Measurements from ENCODE around the gene SCN10A.

Gene SCN10A

DNA sequence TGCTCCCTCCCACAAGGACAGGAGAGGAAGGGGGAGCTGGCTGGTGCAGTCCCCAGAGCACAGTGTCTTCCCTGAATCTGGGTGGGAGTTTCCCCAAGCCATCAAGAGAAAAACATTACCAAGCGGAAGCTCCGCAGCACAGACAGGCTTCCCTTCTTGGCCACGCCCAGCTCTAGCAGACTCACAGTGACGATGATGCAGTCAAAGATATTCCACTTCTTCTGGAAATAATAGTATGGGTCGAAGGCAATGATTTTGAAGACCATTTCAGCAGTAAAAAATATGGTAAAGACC is 76.7 kb downstream of the SCN10A start:
- H3K27ac ChIP-seq, result no peak overlapping the region
- TF ChIP-seq, protein P1, sequence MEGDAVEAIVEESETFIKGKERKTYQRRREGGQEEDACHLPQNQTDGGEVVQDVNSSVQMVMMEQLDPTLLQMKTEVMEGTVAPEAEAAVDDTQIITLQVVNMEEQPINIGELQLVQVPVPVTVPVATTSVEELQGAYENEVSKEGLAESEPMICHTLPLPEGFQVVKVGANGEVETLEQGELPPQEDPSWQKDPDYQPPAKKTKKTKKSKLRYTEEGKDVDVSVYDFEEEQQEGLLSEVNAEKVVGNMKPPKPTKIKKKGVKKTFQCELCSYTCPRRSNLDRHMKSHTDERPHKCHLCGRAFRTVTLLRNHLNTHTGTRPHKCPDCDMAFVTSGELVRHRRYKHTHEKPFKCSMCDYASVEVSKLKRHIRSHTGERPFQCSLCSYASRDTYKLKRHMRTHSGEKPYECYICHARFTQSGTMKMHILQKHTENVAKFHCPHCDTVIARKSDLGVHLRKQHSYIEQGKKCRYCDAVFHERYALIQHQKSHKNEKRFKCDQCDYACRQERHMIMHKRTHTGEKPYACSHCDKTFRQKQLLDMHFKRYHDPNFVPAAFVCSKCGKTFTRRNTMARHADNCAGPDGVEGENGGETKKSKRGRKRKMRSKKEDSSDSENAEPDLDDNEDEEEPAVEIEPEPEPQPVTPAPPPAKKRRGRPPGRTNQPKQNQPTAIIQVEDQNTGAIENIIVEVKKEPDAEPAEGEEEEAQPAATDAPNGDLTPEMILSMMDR (IDR thresholded peaks at IDR 0.05), result no peak
- TF ChIP-seq ZFX (IDR thresholded peaks at IDR 0.05; ENCODE audit: borderline replicate concordance), result no peak

DNA sequence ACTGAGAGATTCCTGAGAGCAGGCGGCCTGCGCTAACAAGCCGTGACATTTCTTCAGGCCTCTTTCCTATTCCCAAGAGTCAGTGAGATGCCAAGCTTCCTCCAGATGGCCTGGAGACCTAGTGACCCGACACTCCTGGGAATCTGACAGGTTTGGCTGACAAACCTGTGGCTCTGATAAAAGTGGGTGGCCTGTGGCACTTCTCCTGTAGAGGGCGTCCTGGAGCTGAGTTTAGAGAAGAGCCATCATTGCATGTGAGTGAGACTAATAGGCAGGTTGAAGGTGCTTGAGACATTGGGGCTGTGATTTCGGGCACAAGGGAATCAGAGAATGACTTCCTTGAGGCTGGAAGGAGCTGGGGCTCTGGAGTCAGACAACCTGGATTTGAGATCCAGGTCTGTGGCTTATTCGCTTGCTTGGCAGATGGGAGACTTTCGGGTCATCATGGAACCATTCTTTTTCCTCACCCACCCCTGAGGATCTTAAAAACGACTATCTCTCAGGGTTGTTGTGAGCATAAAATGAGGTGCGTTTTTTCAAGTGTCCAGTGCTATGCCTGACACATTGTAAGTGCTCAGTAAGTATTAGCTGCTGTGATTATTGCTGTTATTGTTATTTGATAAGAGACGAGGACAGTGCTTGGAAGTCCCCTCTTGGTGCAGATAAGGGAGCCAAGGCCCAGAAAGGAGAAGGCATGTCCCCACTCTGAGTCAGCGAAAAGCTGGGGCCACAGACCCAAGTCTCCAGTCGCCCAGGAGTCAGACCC is 77.2 kb downstream of the SCN10A start:
- TF ChIP-seq, protein P1 (IDR thresholded peaks at IDR 0.05), result peak; percentile 76
- no peak for TF ChIP-seq ZFX (IDR thresholded peaks at IDR 0.05; ENCODE audit: borderline replicate concordance)
- H3K27ac ChIP-seq, result no peak overlapping the region

DNA sequence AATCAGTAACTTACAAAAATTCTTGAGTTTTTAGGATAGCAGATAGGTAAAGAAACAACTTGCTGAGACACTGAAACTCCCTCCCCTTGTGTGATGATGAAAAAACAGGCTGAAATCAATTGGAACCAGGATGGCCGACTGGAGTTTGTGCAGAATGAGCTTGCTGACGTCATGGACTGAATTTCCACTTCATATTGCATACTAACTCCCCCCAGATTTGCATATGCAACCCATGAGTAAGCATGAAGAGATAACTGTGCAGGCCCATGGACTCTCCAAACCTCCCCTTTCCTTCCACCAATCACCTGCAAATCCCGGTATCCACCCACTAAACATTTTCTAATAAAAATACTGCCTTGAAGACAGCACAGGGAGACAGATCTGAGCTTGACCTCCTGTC is 84.5 kb downstream of the SCN10A start:
- H3K27ac ChIP-seq, result no peak overlapping the region
- TF ChIP-seq ZFX (IDR thresholded peaks at IDR 0.05; ENCODE audit: borderline replicate concordance), result no peak
- TF ChIP-seq, protein P1 (IDR thresholded peaks at IDR 0.05), result no peak

DNA sequence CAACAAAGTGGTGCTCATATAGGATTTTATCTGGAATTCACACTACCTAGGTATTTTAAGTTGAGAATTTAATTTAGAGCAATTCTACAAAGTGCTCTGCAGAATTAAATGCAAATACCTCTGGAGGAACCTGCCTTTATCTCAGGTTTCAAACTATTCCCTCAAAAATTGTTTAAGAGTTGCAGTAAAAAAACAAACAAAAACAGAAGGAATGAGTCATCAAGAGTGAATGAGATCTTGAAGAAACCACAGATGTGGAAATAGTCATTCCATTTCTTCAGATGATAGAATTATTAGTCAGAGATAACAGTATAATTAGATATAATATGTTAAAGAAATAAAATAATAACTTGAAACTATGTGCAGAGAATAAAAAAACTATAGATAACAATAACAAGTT is 85.7 kb downstream of the SCN10A start:
- TF ChIP-seq ZFX (IDR thresholded peaks at IDR 0.05; ENCODE audit: borderline replicate concordance), result no peak
- TF ChIP-seq, protein P1 (IDR thresholded peaks at IDR 0.05), result no peak
- no peak overlapping the region for H3K27ac ChIP-seq

DNA sequence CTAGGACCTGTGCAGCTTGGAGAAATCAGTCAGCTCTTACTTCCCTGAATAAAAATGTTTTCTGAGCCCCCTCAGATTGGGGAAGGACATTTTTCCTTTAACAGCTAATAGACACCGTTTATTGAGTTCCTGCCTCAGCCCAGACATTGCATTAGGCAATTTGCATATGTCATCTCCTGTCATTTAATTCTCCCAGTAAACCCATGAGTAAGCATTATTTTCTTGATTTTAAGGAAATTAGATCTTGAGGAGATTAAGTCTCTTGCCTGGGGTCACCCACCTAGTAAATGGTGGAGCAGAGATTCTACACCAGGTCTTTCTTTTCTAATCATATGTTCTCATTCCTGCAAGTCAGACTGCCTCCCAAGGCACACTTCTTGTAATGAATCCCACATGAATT is 88.0 kb downstream of the SCN10A start:
- H3K27ac ChIP-seq, result no peak overlapping the region
- TF ChIP-seq ZFX (IDR thresholded peaks at IDR 0.05; ENCODE audit: borderline replicate concordance), result no peak
- TF ChIP-seq, protein P1 (IDR thresholded peaks at IDR 0.05), result no peak

DNA sequence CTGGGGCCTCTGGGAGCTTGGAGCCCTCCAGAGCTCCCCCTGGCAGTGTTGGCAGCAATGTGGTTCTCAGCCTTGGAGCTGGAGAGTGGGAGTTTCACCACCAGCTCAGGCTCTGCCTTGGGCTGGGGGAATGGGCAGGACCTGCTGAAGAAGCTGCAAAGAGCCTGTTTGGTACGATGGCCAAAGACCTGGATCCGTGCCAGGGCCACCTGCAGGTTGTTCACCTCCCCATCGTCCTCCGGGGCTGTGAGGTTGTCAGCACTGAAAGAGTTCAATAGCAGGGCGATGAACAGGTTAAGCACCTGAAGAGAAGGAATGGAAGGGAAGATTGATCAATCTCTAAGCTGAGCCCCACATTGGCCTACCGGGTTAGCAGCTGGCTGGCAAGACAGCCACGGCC is 89.3 kb downstream of the SCN10A start:
- TF ChIP-seq, protein P1 (IDR thresholded peaks at IDR 0.05), result no peak
- no peak for TF ChIP-seq ZFX (IDR thresholded peaks at IDR 0.05; ENCODE audit: borderline replicate concordance)
- H3K27ac ChIP-seq, result no peak overlapping the region

DNA sequence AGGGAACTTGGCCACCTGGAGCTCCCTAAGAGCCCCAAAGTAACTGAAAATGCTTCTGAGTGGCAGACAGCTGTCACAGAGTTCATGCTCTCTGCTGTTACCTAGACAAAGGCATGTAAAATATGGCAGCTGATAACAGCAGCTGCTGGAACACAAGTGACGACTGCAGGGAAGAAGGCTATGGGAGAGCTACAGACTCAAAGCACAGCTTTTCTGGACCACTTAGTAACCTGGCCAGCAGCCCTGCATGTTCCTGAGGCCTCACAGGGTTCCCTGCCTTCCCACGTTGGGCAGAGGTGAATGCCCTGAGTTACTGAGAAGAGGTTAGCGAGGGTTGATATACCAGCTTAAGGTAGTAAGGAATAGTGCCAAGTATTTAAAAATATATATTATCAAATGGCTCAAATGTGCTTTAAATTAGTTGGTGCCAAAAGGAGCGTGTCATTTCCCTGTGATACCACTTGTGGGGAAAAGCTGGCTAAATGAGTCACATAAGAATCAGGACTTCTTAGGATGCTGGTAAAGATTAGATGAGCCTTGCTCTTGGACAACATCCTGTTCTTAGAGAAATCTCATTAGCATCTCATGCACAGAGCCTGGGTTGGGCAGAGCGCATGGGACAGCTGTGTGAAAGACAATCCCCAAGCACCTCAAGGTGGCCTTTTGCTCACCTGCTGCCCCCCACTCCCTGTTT is 90.1 kb downstream of the SCN10A start:
- no peak overlapping the region for H3K27ac ChIP-seq
- TF ChIP-seq ZFX (IDR thresholded peaks at IDR 0.05; ENCODE audit: borderline replicate concordance), result no peak
- TF ChIP-seq, protein P1 (IDR thresholded peaks at IDR 0.05), result no peak

All from 22Rv1 (cell line).